Measurements from ENCODE around the gene MAGEF1. TPM values are rescaled to one million over a fixed set of nuclear protein-coding genes. Genes with fewer than 3 reads are reported as not detected.
"Not testable (repeated sequence)": the region's sequence is repeated elsewhere in the genome, so short reads cannot be mapped to it uniquely, and the experiment has no call there.

The MAGEF1 gene
- total RNA-seq, 2 experiments from 2014 or later = 5.8 to 6.1 TPM

GRCh38 chr3:184730924-184731323 is 19.1 kb upstream of the MAGEF1 start:
- H3K4me1 ChIP-seq (ENCODE audit: insufficient read depth, low read length) = no peaks in the 10 kb centered on the region
- Mint-ChIP-seq H3K27me3 (peaks cover 3% of the 10 kb centered on the region), H3K4me1 (ENCODE audit: low read depth) (no peaks in the 10 kb centered on the region), H3K9me3 (no peaks in the 10 kb centered on the region), H3K4me3 (no peak overlapping the region), H3K27ac (no peak overlapping the region), H3K36me3 (ENCODE audit: low read depth) (no peaks in the 10 kb centered on the region)
- no peaks in the 10 kb centered on the region for H3K36me3 ChIP-seq (ENCODE audit: insufficient read depth, low read length)
- DNase-seq (no peak), ATAC-seq (ENCODE audit: poor library complexity) (no peak)
- H3K27ac ChIP-seq (ENCODE audit: low read depth in 1 of 2, low read length in 2 of 2) = no peak overlapping the region
- H3K4me3 ChIP-seq (ENCODE audit: low read length) = no peak overlapping the region
- CTCF ChIA-PET = no interaction called here
- POLR2A ChIA-PET = no interaction called here
- peaks cover 0 to 5% of the 10 kb centered on the region in 2 experiments for H3K27me3 ChIP-seq (ENCODE audit: control insufficient read depth in 1 of 2, insufficient read depth in 2 of 2, low read length in 2 of 2)
- H3K9me3 ChIP-seq (ENCODE audit: control insufficient read depth in 1 of 2, insufficient read depth in 1 of 2, low read length in 2 of 2) = no peaks in the 10 kb centered on the region
- TF ChIP-seq CTCF (IDR thresholded peaks at IDR 0.05) = no peak
- intact Hi-C loops (cut with DNase I, micrococcal nuclease) = no loop called here

GRCh38 chr3:184729154-184729553 is 17.3 kb upstream of the MAGEF1 start:
- H3K4me1 ChIP-seq (ENCODE audit: insufficient read depth, low read length); H3K9me3 Mint-ChIP-seq; ATAC-seq (ENCODE audit: poor library complexity); H3K4me1 Mint-ChIP-seq (ENCODE audit: low read depth); CTCF ChIA-PET; POLR2A ChIA-PET; H3K27me3 ChIP-seq (ENCODE audit: control insufficient read depth in 1 of 2, insufficient read depth in 2 of 2, low read length in 2 of 2); H3K36me3 ChIP-seq (ENCODE audit: insufficient read depth, low read length); intact Hi-C loops (cut with DNase I, micrococcal nuclease); H3K4me3 Mint-ChIP-seq; H3K36me3 Mint-ChIP-seq (ENCODE audit: low read depth); H3K27ac Mint-ChIP-seq; H3K9me3 ChIP-seq (ENCODE audit: control insufficient read depth in 1 of 2, insufficient read depth in 1 of 2, low read length in 2 of 2); DNase-seq; H3K27ac ChIP-seq (ENCODE audit: low read depth in 1 of 2, low read length in 2 of 2); H3K27me3 Mint-ChIP-seq; H3K4me3 ChIP-seq (ENCODE audit: low read length): not testable (repeated sequence)

GRCh38 chr3:184728010-184728527 is 16.2 kb upstream of the MAGEF1 start:
- H3K4me3 ChIP-seq (ENCODE audit: low read length) = no peak overlapping the region
- DNase-seq (no peak), ATAC-seq (ENCODE audit: poor library complexity) (no peak)
- peaks cover 3% of the 10 kb centered on the region for H3K27me3 Mint-ChIP-seq
- no peak overlapping the region for H3K4me3 Mint-ChIP-seq
- H3K36me3 Mint-ChIP-seq (ENCODE audit: low read depth) = no peaks in the 10 kb centered on the region
- H3K27ac ChIP-seq (ENCODE audit: low read depth in 1 of 2, low read length in 2 of 2) = no peak overlapping the region
- H3K4me1 Mint-ChIP-seq (ENCODE audit: low read depth) = no peaks in the 10 kb centered on the region
- no peaks in the 10 kb centered on the region for H3K9me3 Mint-ChIP-seq
- H3K36me3 ChIP-seq (ENCODE audit: insufficient read depth, low read length) = no peaks in the 10 kb centered on the region
- no peak for TF ChIP-seq CTCF (IDR thresholded peaks at IDR 0.05)
- ChIA-PET POLR2A (no interaction called here), CTCF (no interaction called here)
- H3K4me1 ChIP-seq (ENCODE audit: insufficient read depth, low read length) = no peaks in the 10 kb centered on the region
- peaks cover 0 to 2% of the 10 kb centered on the region in 2 experiments for H3K27me3 ChIP-seq (ENCODE audit: control insufficient read depth in 1 of 2, insufficient read depth in 2 of 2, low read length in 2 of 2)
- H3K9me3 ChIP-seq (ENCODE audit: control insufficient read depth in 1 of 2, insufficient read depth in 1 of 2, low read length in 2 of 2) = no peaks in the 10 kb centered on the region
- H3K27ac Mint-ChIP-seq = no peak overlapping the region
- intact Hi-C loops (cut with DNase I, micrococcal nuclease) = no loop called here
